ENCODE results near the gene CYP8B1. TPM values are rescaled to one million over a fixed set of nuclear protein-coding genes. Genes with fewer than 3 reads are reported as not detected.

The CYP8B1 gene
- polyA plus RNA-seq, 3 donors = 0.01 TPM; not detected in 2

- Histone ChIP-seq H3K4me2 (replicated peaks; ENCODE audit: extremely low read depth, low read length, poor library complexity, severe bottlenecking) (no peak overlapping the region), H3K4me1 (ENCODE audit: control insufficient read depth in 1 of 2, insufficient read depth in 2 of 2, low read length in 2 of 2) (no peaks in the 10 kb centered on the region), H3K79me2 (ENCODE audit: insufficient read depth, low read length) (no peaks in the 10 kb centered on the region), H3K9ac (ENCODE audit: insufficient read depth, low read length, poor library complexity, severe bottlenecking) (no peak overlapping the region), H3K27me3 (ENCODE audit: control insufficient read depth in 2 of 2, insufficient read depth in 2 of 2, low read length in 2 of 2) (no peaks in the 10 kb centered on the region), H3K9me3 (replicated peaks in 1 of 2; ENCODE audit: control insufficient read depth in 1 of 2, insufficient read depth in 1 of 2, low read length in 2 of 2) (no peaks in the 10 kb centered on the region), H3K4me3 (replicated peaks in 1 of 3; ENCODE audit: low read depth in 2 of 3, low read length in 3 of 3) (no peak overlapping the region), H4K20me1 (ENCODE audit: insufficient read depth, low read length) (no peaks in the 10 kb centered on the region), H3K36me3 (replicated peaks in 1 of 2; ENCODE audit: control insufficient read depth in 1 of 2, insufficient read depth in 2 of 2, low read length in 2 of 2) (no peaks in the 10 kb centered on the region), H3K27ac (ENCODE audit: low read depth in 1 of 2, low read length in 2 of 2) (no peak overlapping the region), H2AFZ (ENCODE audit: insufficient read depth, low read depth, low read length, poor library complexity, severe bottlenecking) (no peak overlapping the region)
- no peak for DNase-seq
- Mint-ChIP-seq H3K27ac (no peak overlapping the region), H3K36me3 (no peaks in the 10 kb centered on the region), H3K27me3 (ENCODE audit: low read depth in 3 of 3) (peaks cover 0 to 4% (median 1%) of the 10 kb centered on the region in 3 donors), H3K9me3 (no peaks in the 10 kb centered on the region), H3K4me1 (no peaks in the 10 kb centered on the region), H3K4me3 (no peak overlapping the region)
- TF ChIP-seq CTCF (IDR thresholded peaks at IDR 0.05) = no peak
- 93% methylated on average over 4 of the region's 4 CpGs for WGBS (ENCODE audit: insufficient coverage)
- intact Hi-C loops (cut with micrococcal nuclease) = no loop called here
Measured at GRCh38 chr3:42853739-42854302, 21.9 kb downstream of the CYP8B1 start.

DNA sequence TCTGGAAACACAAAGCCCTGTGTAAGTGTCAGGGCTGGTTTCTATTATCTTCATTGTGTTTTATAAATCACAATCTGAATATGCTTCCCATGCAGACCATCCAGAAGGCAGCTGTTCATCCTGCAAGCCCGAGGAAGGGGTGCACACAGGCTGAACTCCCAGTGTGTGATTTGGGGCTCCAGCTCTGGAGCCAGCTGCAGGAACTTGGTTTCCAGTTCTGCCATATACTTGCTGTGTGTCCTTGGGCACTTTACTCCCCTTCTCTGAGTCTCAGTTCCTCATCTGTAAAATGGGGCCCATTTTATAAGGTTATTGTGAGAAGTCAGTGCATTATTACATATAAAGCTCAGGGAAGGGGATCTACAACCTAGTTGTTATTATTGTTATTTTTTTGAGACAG is 22.6 kb downstream of the CYP8B1 start:
- Histone ChIP-seq H4K20me1 (ENCODE audit: insufficient read depth, low read length) (no peaks in the 10 kb centered on the region), H3K9me3 (replicated peaks in 1 of 2; ENCODE audit: control insufficient read depth in 1 of 2, insufficient read depth in 1 of 2, low read length in 2 of 2) (no peaks in the 10 kb centered on the region), H3K4me1 (ENCODE audit: control insufficient read depth in 1 of 2, insufficient read depth in 2 of 2, low read length in 2 of 2) (no peaks in the 10 kb centered on the region), H3K4me3 (replicated peaks in 1 of 3; ENCODE audit: low read depth in 2 of 3, low read length in 3 of 3) (no peak overlapping the region), H3K27me3 (ENCODE audit: control insufficient read depth in 2 of 2, insufficient read depth in 2 of 2, low read length in 2 of 2) (no peaks in the 10 kb centered on the region), H3K27ac (ENCODE audit: low read depth in 1 of 2, low read length in 2 of 2) (no peak overlapping the region), H3K4me2 (replicated peaks; ENCODE audit: extremely low read depth, low read length, poor library complexity, severe bottlenecking) (no peak overlapping the region), H3K9ac (ENCODE audit: insufficient read depth, low read length, poor library complexity, severe bottlenecking) (no peak overlapping the region), H3K36me3 (replicated peaks in 1 of 2; ENCODE audit: control insufficient read depth in 1 of 2, insufficient read depth in 2 of 2, low read length in 2 of 2) (no peaks in the 10 kb centered on the region), H2AFZ (ENCODE audit: insufficient read depth, low read depth, low read length, poor library complexity, severe bottlenecking) (no peak overlapping the region), H3K79me2 (ENCODE audit: insufficient read depth, low read length) (no peaks in the 10 kb centered on the region)
- H3K27me3 Mint-ChIP-seq (ENCODE audit: low read depth in 3 of 3) = peaks cover 0 to 4% (median 1%) of the 10 kb centered on the region in 3 donors
- H3K27ac Mint-ChIP-seq = no peak overlapping the region
- TF ChIP-seq CTCF (IDR thresholded peaks at IDR 0.05) = no peak
- 80% methylated on average over 1 of the region's 1 CpG for WGBS (ENCODE audit: insufficient coverage)
- H3K4me1 Mint-ChIP-seq = no peaks in the 10 kb centered on the region
- intact Hi-C loops (cut with micrococcal nuclease) = no loop called here
- peaks cover 0 to 2% (median 0%) of the 10 kb centered on the region in 7 donors for H3K9me3 Mint-ChIP-seq
- H3K36me3 Mint-ChIP-seq = no peaks in the 10 kb centered on the region
- no peak overlapping the region for H3K4me3 Mint-ChIP-seq
- DNase-seq = no peak
